ENCODE results near the gene HOXD3.

HOXD3 gene

DNA sequence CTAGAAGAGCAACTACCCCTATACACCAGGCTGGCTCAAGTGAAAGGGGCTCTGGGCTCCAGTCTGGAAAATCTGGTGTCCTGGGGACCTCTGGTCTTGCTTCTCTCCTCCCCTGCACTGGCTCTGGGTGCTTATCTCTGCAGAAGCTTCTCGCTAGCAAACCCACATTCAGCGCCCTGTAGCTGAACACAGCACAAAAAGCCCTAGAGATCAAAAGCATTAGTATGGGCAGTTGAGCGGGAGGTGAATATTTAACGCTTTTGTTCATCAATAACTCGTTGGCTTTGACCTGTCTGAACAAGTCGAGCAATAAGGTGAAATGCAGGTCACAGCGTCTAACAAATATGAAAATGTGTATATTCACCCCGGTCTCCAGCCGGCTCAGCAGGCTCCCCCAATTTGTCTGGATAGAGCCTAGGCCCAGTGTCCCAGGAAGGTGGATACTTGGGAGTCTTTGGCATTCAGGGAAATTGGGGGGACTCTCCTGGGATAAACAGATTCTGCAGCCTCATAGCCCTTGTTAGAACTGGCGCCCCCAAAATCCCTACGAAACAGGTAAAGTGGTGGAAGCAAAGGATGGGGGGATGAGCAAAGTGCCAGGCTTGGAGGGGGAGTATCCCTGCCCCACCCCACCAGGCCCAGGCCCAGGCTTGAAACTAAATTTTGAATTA is 8.2 kb upstream of the HOXD3 start:
- FAIRE-seq, result no peak
- TF ChIP-seq, protein P1, sequence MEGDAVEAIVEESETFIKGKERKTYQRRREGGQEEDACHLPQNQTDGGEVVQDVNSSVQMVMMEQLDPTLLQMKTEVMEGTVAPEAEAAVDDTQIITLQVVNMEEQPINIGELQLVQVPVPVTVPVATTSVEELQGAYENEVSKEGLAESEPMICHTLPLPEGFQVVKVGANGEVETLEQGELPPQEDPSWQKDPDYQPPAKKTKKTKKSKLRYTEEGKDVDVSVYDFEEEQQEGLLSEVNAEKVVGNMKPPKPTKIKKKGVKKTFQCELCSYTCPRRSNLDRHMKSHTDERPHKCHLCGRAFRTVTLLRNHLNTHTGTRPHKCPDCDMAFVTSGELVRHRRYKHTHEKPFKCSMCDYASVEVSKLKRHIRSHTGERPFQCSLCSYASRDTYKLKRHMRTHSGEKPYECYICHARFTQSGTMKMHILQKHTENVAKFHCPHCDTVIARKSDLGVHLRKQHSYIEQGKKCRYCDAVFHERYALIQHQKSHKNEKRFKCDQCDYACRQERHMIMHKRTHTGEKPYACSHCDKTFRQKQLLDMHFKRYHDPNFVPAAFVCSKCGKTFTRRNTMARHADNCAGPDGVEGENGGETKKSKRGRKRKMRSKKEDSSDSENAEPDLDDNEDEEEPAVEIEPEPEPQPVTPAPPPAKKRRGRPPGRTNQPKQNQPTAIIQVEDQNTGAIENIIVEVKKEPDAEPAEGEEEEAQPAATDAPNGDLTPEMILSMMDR (IDR thresholded peaks at IDR 0.05; ENCODE audit: insufficient read depth, missing control alignments), result no peak
- DNase-seq (ENCODE audit: insufficient read length, low spot score), result no peak

DNA sequence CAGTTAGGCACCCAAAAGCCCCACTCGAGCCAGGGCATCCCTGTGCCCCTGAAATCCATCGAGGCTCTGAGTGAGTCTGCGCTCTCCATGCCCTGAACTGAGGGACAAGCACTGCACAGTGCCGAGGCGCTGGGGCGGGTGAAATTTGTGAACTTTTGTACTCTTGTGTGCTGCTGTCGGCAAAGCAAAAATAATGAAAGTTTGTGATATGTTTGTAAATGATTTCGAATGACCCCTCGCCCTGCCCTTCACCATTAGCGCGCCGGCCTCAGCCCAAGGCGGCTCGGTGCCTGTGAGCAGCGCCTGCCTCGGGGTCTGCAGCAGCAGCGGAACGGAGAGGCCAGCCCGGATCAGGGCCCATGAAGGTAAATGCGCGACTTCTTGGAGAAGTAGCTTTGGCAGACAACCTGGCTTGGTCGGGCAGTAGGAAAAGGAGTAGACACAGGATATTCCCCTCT is 7.6 kb upstream of the HOXD3 start:
- TF ChIP-seq, protein P1 (IDR thresholded peaks at IDR 0.05; ENCODE audit: insufficient read depth, missing control alignments), result no peak
- FAIRE-seq (no peak), DNase-seq (ENCODE audit: insufficient read length, low spot score) (no peak)

DNA sequence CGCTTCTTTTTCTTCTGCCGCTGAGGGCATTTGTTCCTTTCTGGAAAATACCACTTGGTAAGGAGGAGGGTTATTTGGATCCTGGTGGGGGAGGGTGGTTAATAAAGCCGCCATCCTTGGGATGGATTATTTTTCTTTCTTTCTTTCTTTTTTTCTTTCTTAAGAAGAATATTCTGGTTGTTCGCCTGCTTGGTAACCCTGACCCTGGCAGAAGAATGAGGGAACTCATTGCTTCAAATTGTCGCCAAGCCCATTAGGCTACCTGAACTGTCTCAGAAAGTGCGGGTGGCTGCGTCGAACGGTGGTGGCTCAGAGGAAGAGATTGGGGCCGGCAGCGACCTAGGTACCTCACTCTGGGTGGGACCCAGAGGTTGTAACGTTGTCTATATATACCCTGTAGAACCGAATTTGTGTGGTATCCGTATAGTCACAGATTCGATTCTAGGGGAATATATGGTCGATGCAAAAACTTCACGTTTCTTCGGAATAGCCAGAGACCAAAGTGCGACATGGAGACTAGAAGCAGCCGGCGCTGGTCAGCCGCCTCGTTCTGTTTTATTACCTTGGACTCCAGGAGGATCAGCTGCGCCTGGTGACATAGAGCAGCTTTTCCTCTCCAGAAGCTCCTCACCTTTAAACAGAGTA is 7.0 kb upstream of the HOXD3 start:
- FAIRE-seq (no peak), DNase-seq (ENCODE audit: insufficient read length, low spot score) (no peak)
- TF ChIP-seq, protein P1 (IDR thresholded peaks at IDR 0.05; ENCODE audit: insufficient read depth, missing control alignments), result no peak

DNA sequence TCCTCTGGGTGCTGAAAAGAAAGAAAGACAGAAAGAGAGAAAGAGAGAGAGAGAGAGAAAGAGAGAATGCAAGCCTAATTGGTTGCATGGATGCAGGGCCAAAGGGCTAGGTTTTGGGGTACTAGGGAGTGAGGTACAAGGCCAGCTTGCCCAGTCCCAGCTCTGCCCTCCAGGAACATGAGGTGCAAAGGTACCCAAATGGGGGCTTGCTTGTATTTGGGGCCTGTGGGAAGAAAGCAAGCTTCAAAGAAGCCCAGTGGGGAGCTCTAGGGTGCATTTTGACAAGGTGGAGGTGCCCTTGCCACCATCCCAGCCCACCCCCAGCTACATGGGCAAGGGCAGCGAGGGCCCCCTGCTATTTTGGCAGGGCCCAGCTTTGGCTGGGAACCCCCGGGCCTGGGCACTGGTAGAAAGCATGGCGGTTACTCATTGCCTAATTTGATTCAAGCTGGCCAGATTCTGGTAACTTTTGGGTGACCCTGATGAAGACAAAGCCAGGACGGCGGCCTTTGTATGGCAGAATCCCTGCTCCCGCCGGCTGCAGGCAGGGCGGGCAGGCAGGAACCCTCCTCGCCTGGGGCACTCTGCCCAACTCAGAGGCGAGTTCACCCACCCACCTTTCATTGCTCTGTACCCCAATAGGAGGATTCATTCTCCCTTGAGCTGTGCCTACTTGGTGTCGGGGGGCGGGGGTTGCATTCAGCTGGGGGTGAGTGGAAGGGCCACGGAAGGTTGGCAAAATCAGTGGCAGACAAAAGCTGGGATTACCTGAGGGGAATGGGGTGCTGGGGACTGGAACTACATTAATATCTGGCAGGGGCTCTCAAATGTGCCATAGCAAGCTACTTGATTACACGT is 6.3 kb upstream of the HOXD3 start:
- FAIRE-seq (no peak), DNase-seq (ENCODE audit: insufficient read length, low spot score) (no peak)
- TF ChIP-seq, protein P1 (IDR thresholded peaks at IDR 0.05; ENCODE audit: insufficient read depth, missing control alignments), result no peak

DNA sequence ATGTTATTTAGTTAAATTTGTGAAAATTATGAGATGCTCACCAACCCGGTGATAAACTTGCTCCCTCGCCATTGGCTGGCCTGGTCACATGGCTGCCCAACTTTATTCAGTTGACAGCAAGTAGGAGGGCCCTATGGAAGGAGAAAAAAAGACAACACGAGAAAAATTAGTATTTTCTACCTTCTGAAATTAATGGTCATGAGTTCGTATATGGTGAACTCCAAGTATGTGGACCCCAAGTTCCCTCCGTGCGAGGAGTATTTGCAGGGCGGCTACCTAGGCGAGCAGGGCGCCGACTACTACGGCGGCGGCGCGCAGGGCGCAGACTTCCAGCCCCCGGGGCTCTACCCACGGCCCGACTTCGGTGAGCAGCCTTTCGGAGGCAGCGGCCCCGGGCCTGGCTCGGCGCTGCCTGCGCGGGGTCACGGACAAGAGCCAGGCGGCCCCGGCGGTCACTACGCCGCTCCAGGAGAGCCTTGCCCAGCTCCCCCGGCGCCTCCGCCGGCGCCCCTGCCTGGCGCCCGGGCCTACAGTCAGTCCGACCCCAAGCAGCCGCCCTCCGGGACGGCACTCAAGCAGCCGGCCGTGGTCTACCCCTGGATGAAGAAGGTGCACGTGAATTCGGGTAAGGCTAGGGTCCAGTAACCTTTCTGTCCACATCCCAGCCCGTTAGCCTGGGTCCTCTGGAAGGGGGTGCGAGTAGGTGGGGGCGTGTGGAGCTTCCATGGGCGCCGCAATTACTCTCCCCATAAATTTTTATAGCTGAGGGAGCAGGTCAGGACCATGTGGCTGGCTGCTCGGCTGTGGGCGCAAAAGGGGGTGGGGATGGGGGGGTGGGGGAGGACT is 5.4 kb upstream of the HOXD3 start, which contains the start of gene HOXD4:
Gene HOXD4 (plus strand): TSS at position 109 of the 846 bp plus-strand sequence. CDS start 84 bp downstream, at position 193.
- TF ChIP-seq, protein P1 (IDR thresholded peaks at IDR 0.05; ENCODE audit: insufficient read depth, missing control alignments), result no peak
- DNase-seq (ENCODE audit: insufficient read length, low spot score), result no peak
- FAIRE-seq, result no peak

DNA sequence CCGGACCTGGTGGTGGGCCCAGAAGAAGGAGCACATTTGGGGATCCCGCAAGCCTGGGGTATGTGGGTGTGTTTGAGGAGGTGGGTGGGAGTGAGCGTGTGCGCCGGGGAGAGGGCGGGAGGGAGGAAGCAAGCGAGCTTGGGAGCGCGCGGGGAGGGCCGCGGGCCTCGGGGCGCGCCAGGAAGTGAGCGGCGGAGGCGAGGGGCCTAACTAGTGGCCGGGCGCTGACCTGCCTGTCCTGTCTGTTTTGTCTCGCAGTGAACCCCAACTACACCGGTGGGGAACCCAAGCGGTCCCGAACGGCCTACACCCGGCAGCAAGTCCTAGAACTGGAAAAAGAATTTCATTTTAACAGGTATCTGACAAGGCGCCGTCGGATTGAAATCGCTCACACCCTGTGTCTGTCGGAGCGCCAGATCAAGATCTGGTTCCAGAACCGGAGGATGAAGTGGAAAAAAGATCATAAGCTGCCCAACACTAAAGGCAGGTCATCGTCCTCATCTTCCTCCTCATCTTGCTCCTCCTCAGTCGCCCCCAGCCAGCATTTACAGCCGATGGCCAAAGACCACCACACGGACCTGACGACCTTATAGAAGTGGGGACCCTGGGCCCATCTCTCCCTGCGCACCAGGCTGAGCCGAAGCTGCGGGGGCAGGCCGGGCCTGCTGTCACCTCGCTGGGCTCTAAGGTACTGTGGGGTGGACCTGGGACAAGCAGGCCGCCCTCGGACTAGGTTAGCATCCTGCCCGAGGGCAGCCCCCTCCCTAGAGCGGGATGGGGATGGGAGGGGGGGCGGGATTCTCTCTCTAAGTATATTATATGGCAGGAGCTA is 4.5 kb upstream of the HOXD3 start:
- FAIRE-seq (no peak), DNase-seq (ENCODE audit: insufficient read length, low spot score) (no peak)
- TF ChIP-seq, protein P1 (IDR thresholded peaks at IDR 0.05; ENCODE audit: insufficient read depth, missing control alignments), result no peak
